HG03139 (cell line): ENCODE results near the gene ARNT2.
"Not testable (repeated sequence)": the region's sequence is repeated elsewhere in the genome, so short reads cannot be mapped to it uniquely, and the experiment has no call there.

Experiments
- ATAC-seq: cut with Tn5 transposase; IDR thresholded peaks from one replicate; pipeline ENCODE4 v1.9.1; 2021; ENCODE audit not compliant: unreplicated experiment

Gene ARNT2

GRCh38 chr15:80404057-80404760 lies at the start of gene ARNT2:
Gene ARNT2 (plus strand): TSS chr15:80404382. CDS start chr15:80404516, 134 bp downstream.
- ATAC-seq, result no peak

GRCh38 chr15:80367094-80367493 lies 37.1 kb upstream of the ARNT2 start:
- no peak for ATAC-seq

- ATAC-seq, result no peak
Measured at GRCh38 chr15:80367661-80368060, 36.5 kb upstream of the ARNT2 start.

- no peak for ATAC-seq
Measured at GRCh38 chr15:80371924-80372323, 32.3 kb upstream of the ARNT2 start.

- no peak for ATAC-seq
Measured at GRCh38 chr15:80374441-80374840, 29.7 kb upstream of the ARNT2 start.

GRCh38 chr15:80375968-80376891 lies 28.0 kb upstream of the ARNT2 start:
- no peak for ATAC-seq

- no peak for ATAC-seq
Measured at GRCh38 chr15:80379693-80380092, 24.5 kb upstream of the ARNT2 start.

GRCh38 chr15:80380154-80380553 lies 24.0 kb upstream of the ARNT2 start:
- ATAC-seq, result no peak

- no peak for ATAC-seq
Measured at GRCh38 chr15:80382285-80382684, 21.9 kb upstream of the ARNT2 start.

GRCh38 chr15:80384432-80384831 lies 19.8 kb upstream of the ARNT2 start:
- no peak for ATAC-seq

- ATAC-seq, result no peak
Measured at GRCh38 chr15:80386151-80386550, 18.0 kb upstream of the ARNT2 start.

- ATAC-seq, result no peak
Measured at GRCh38 chr15:80388326-80388725, 15.9 kb upstream of the ARNT2 start.

- ATAC-seq, result no peak
Measured at GRCh38 chr15:80389370-80389769, 14.8 kb upstream of the ARNT2 start.

GRCh38 chr15:80390942-80391341 lies 13.2 kb upstream of the ARNT2 start:
- ATAC-seq, result not testable (repeated sequence)

GRCh38 chr15:80395616-80396015 lies 8.6 kb upstream of the ARNT2 start:
- no peak for ATAC-seq

GRCh38 chr15:80396096-80396495 lies 8.1 kb upstream of the ARNT2 start:
- no peak for ATAC-seq

- no peak for ATAC-seq
Measured at GRCh38 chr15:80399508-80399907, 4.7 kb upstream of the ARNT2 start.

GRCh38 chr15:80401456-80401855 lies 2.7 kb upstream of the ARNT2 start:
- ATAC-seq, result no peak

- no peak for ATAC-seq
Measured at GRCh38 chr15:80402339-80402738, 1.8 kb upstream of the ARNT2 start.

GRCh38 chr15:80403712-80404056 lies 498 bp upstream of the ARNT2 start:
- ATAC-seq, result no peak

GRCh38 chr15:80404761-80405553 lies 775 bp downstream of the ARNT2 start:
- no peak for ATAC-seq

GRCh38 chr15:80405554-80405850 lies 1.3 kb downstream of the ARNT2 start:
- no peak for ATAC-seq
